Glutamatergic neuron (in vitro differentiated cells): ENCODE data around the gene POC1A. TPM values are rescaled to one million over a fixed set of nuclear protein-coding genes. Genes with fewer than 3 reads are reported as not detected.

Source experiments
- DNase-seq: peaks from one replicate; pipeline ENCODE4 v3.0.0; 2022
- H3K27ac Mint-ChIP-seq: one replicate; pipeline ENCODE4 v1.8.0; 2020; ENCODE audit warnings: mild to moderate bottlenecking, mixed read lengths, inconsistent platforms; ENCODE audit not compliant: unreplicated experiment
- H3K27me3 Mint-ChIP-seq: one replicate; pipeline ENCODE4 v1.8.0; 2020; ENCODE audit warnings: mild to moderate bottlenecking, moderate library complexity, mixed read lengths, inconsistent platforms; ENCODE audit not compliant: unreplicated experiment
- H3K36me3 Mint-ChIP-seq: one replicate; pipeline ENCODE4 v1.8.0; 2020; ENCODE audit warnings: mild to moderate bottlenecking, mixed read lengths, inconsistent platforms; ENCODE audit not compliant: unreplicated experiment
- H3K4me1 Mint-ChIP-seq: one replicate; pipeline ENCODE4 v1.8.0; 2020; ENCODE audit warnings: mild to moderate bottlenecking, low read depth, mixed read lengths, inconsistent platforms; ENCODE audit not compliant: unreplicated experiment
- H3K4me3 Mint-ChIP-seq: one replicate; pipeline ENCODE4 v1.8.0; 2020; ENCODE audit warnings: mild to moderate bottlenecking, mixed read lengths, inconsistent platforms; ENCODE audit not compliant: unreplicated experiment
- H3K9me3 Mint-ChIP-seq: one replicate; pipeline ENCODE4 v1.8.0; 2020; ENCODE audit warnings: mild to moderate bottlenecking, moderate library complexity, mixed read lengths, inconsistent platforms; ENCODE audit not compliant: unreplicated experiment
- CTCF ChIP-seq: fragments of 200-600 bp; sonication (generic); IDR thresholded peaks from one replicate; pipeline ENCODE4 v1.5.0; 2021; ENCODE audit not compliant: partially characterized antibody, unreplicated experiment
- total RNA-seq: library from RNA; stranded (reverse); fragmentation: NEBNext Ultra II Directional; extraction: Animal tissue kit (Norgen Biotek cat#: 25700); gene quantifications from one replicate; pipeline ENCODE4 v1.2.1, GENCODE V29; 2021; ENCODE audit not compliant: unreplicated experiment

Gene POC1A
- total RNA-seq, 1 donor from 2014 or later: 3.2 TPM

GRCh38 chr3:52032702-52033408, 121.4 kb downstream of the POC1A start:
- DNase-seq: peak; percentile 67
- Mint-ChIP-seq H3K9me3 (peaks cover 2% of the 10 kb centered on the region), H3K4me3 (no peak overlapping the region), H3K4me1 (peaks cover 21% of the 10 kb centered on the region), H3K36me3 (no peaks in the 10 kb centered on the region), H3K27me3 (peaks cover 6% of the 10 kb centered on the region), H3K27ac (no peak overlapping the region)
- no peak for TF ChIP-seq CTCF

- no peak for TF ChIP-seq CTCF
- Mint-ChIP-seq H3K27ac (no peak overlapping the region), H3K36me3 (no peaks in the 10 kb centered on the region), H3K4me1 (peaks cover 21% of the 10 kb centered on the region), H3K27me3 (peaks cover 6% of the 10 kb centered on the region), H3K9me3 (peaks cover 2% of the 10 kb centered on the region), H3K4me3 (no peak overlapping the region)
- DNase-seq: no peak
Measured at GRCh38 chr3:52031896-52032295, 122.3 kb downstream of the POC1A start.

GRCh38 chr3:52030714-52031310, 123.4 kb downstream of the POC1A start:
- DNase-seq: no peak
- Mint-ChIP-seq H3K36me3 (peaks cover 4% of the 10 kb centered on the region), H3K4me1 (peaks cover 17% of the 10 kb centered on the region), H3K27me3 (peaks cover 13% of the 10 kb centered on the region), H3K4me3 (no peak overlapping the region), H3K9me3 (peaks cover 9% of the 10 kb centered on the region), H3K27ac (no peak overlapping the region)
- TF ChIP-seq CTCF: no peak

GRCh38 chr3:52029535-52029934, 124.7 kb downstream of the POC1A start:
- no peak overlapping the region for H3K27ac Mint-ChIP-seq
- peaks cover 21% of the 10 kb centered on the region for H3K9me3 Mint-ChIP-seq
- no peak overlapping the region for H3K4me3 Mint-ChIP-seq
- no peak for DNase-seq
- H3K4me1 Mint-ChIP-seq: peaks cover 26% of the 10 kb centered on the region
- TF ChIP-seq CTCF: no peak
- peaks cover 4% of the 10 kb centered on the region for H3K36me3 Mint-ChIP-seq
- H3K27me3 Mint-ChIP-seq: peaks cover 20% of the 10 kb centered on the region

- peaks cover 31% of the 10 kb centered on the region for H3K4me1 Mint-ChIP-seq
- peaks cover 24% of the 10 kb centered on the region for H3K9me3 Mint-ChIP-seq
- no peak overlapping the region for H3K27ac Mint-ChIP-seq
- DNase-seq: no peak
- H3K4me3 Mint-ChIP-seq: no peak overlapping the region
- H3K36me3 Mint-ChIP-seq: peaks cover 4% of the 10 kb centered on the region
- peaks cover 24% of the 10 kb centered on the region for H3K27me3 Mint-ChIP-seq
- no peak for TF ChIP-seq CTCF
Measured at GRCh38 chr3:52029053-52029452, 125.2 kb downstream of the POC1A start.
